NCI-H1930 (cell line): ENCODE results near the gene CEP85L.

ENCODE experiments used
- DNase-seq, 2 experiments: peaks; one replicate each; lab custom pipeline; 2025; lab: John Stamatoyannopoulos, UW

Gene CEP85L

GRCh38 chr6:118577972-118578371 lies 73.4 kb downstream of the CEP85L start:
- DNase-seq, result no peak

- no peak for DNase-seq
Observed at GRCh38 chr6:118574051-118574865, 77.1 kb downstream of the CEP85L start.

GRCh38 chr6:118571121-118571520 lies 80.3 kb downstream of the CEP85L start:
- no peak for DNase-seq

- no peak for DNase-seq
Observed at GRCh38 chr6:118569498-118569897, 81.9 kb downstream of the CEP85L start.

GRCh38 chr6:118567974-118568373 lies 83.4 kb downstream of the CEP85L start:
- DNase-seq, result no peak

GRCh38 chr6:118565311-118565960 lies 86.0 kb downstream of the CEP85L start:
- DNase-seq, result peak in 1 of 2 experiments; percentile 5

GRCh38 chr6:118562959-118563358 lies 88.4 kb downstream of the CEP85L start:
- DNase-seq, result no peak

GRCh38 chr6:118562248-118562647 lies 89.1 kb downstream of the CEP85L start:
- DNase-seq, result no peak

GRCh38 chr6:118559659-118560058 lies 91.7 kb downstream of the CEP85L start:
- no peak for DNase-seq

GRCh38 chr6:118558464-118559217 lies 92.8 kb downstream of the CEP85L start:
- DNase-seq, result no peak

GRCh38 chr6:118554698-118555097 lies 96.7 kb downstream of the CEP85L start:
- no peak for DNase-seq

GRCh38 chr6:118553132-118553531 lies 98.3 kb downstream of the CEP85L start:
- no peak for DNase-seq

- peak in 1 of 2 experiments; percentile 19 for DNase-seq
Observed at GRCh38 chr6:118551063-118552053, 100.0 kb downstream of the CEP85L start.

GRCh38 chr6:118548613-118549012 lies 102.8 kb downstream of the CEP85L start:
- DNase-seq, result no peak

GRCh38 chr6:118548136-118548535 lies 103.3 kb downstream of the CEP85L start, which contains the start of gene PLN:
Gene PLN, plus strand, starts transcription at chr6:118548296. Its CDS starts 10,626 bp downstream, at chr6:118558922.
- DNase-seq, result no peak

- DNase-seq, result no peak
Observed at GRCh38 chr6:118546880-118547218, 104.5 kb downstream of the CEP85L start.

- no peak for DNase-seq
Observed at GRCh38 chr6:118546164-118546879, 105.1 kb downstream of the CEP85L start.

- DNase-seq, result no peak
Observed at GRCh38 chr6:118544105-118544504, 107.3 kb downstream of the CEP85L start.

- DNase-seq, result no peak
Observed at GRCh38 chr6:118542184-118542952, 109.0 kb downstream of the CEP85L start.

- no peak for DNase-seq
Observed at GRCh38 chr6:118537574-118537973, 113.8 kb downstream of the CEP85L start.
